GM12878 (cell line): ENCODE data around the gene NFATC1. TPM values are rescaled to one million over a fixed set of nuclear protein-coding genes. Genes with fewer than 3 reads are reported as not detected.

Experiments used
- ATAC-seq: fragments of 200-7000 bp; cut with Tn5 transposase; 3 replicates; pipeline ENCODE4 v1.9.1; 2020; ENCODE audit warnings: mild to moderate bottlenecking, moderate library complexity
- BruUV-seq: library from RNA; stranded (reverse); fragments of 400-500 nt; replicated peaks from 2 replicates; lab custom pipeline; 2021; lab: Mats Ljungman, UMichigan
- CTCF ChIA-PET: fragments of 300-600 bp; sonication (Branson Sonifier 250); formaldehyde crosslinking; extraction: SDS; loops from one replicate; lab custom pipeline; 2021; ENCODE audit warnings: inconsistent platforms; lab: Yijun Ruan, JAX
- POLR2A ChIA-PET: fragments of 350-600 bp; formaldehyde crosslinking; extraction: SDS; loops from one replicate; lab custom pipeline; 2021; ENCODE audit warnings: inconsistent platforms; lab: Charles Lee
- RAD21 ChIA-PET: fragments of 300-600 bp; sonication (Branson Sonifier 250); formaldehyde crosslinking; loops from one replicate; lab custom pipeline; 2023; ENCODE audit warnings: antibody characterized with exemption; ENCODE audit not compliant: unreplicated experiment; lab: Charles Lee
- SMC1A ChIA-PET: fragments of 300-600 bp; sonication (Branson Sonifier 250); formaldehyde crosslinking; loops from one replicate; lab custom pipeline; 2023; ENCODE audit not compliant: unreplicated experiment, uncharacterized antibody; lab: Charles Lee
- DNase-seq: peaks from one replicate; pipeline ENCODE4 v3.0.0-alpha.2; 2011; ENCODE audit warnings: low read depth, low spot score
- FAIRE-seq: peaks from 3 replicates; lab custom pipeline; 2011; peaks lifted over from hg19 to GRCh38; lab: Jason Lieb, UNC
- H2AFZ ChIP-seq: 2 replicates; pipeline ENCODE4 v1.6.0; 2011; ENCODE audit warnings: low read depth, low read length, control low read depth; ENCODE audit not compliant: control insufficient read depth
- H3K27ac ChIP-seq: 2 replicates; pipeline ENCODE4 v1.5.1; 2011; ENCODE audit warnings: control low read depth; ENCODE audit not compliant: control insufficient read depth, insufficient read depth
- H3K27me3 ChIP-seq, 2 experiments: replicated peaks in 1 of 2; 2 replicates each; pipeline versions ENCODE4 v1.6.0 to v1.6.1; 2011; ENCODE audit warnings: low read length in 1 of 2; ENCODE audit not compliant: control insufficient read depth in 2 of 2, insufficient read depth in 2 of 2
- H3K36me3 ChIP-seq, 2 experiments: 2 replicates each; pipeline ENCODE4 v1.5.1; 2011; ENCODE audit warnings: low read length in 1 of 2; ENCODE audit not compliant: control insufficient read depth in 2 of 2, insufficient read depth in 2 of 2
- H3K4me1 ChIP-seq: 2 replicates; pipeline ENCODE4 v1.6.1; 2011; ENCODE audit warnings: mild to moderate bottlenecking, low read length, moderate library complexity, mixed read lengths; ENCODE audit not compliant: control insufficient read depth, insufficient read depth
- H3K4me2 ChIP-seq: 2 replicates; pipeline ENCODE4 v1.6.0; 2011; ENCODE audit warnings: control low read depth; ENCODE audit not compliant: control insufficient read depth, insufficient read depth
- H3K4me3 ChIP-seq: fragments of 200-600 bp; sonication (generic); 2 replicates; pipeline ENCODE4 v1.5.1; 2016
- H3K79me2 ChIP-seq: 2 replicates; pipeline ENCODE4 v1.6.0; 2011; ENCODE audit warnings: low read length; ENCODE audit not compliant: control insufficient read depth, insufficient read depth
- H3K9ac ChIP-seq: 2 replicates; pipeline ENCODE4 v1.8.0; 2011; ENCODE audit warnings: low read length, control low read depth, mixed read lengths; ENCODE audit not compliant: control insufficient read depth, insufficient read depth
- H3K9me3 ChIP-seq: replicated peaks from 3 replicates; pipeline ENCODE4 v1.5.1; 2011; ENCODE audit warnings: mild to moderate bottlenecking, low read length; ENCODE audit not compliant: control insufficient read depth, insufficient read depth
- H4K20me1 ChIP-seq: 2 replicates; pipeline ENCODE4 v1.6.0; 2011; ENCODE audit not compliant: control insufficient read depth, insufficient read depth
- BACH1 ChIP-seq: fragments of 450-650 bp; IDR thresholded peaks from 2 replicates; pipeline ENCODE4 v1.6.1; 2017; ENCODE audit warnings: mild to moderate bottlenecking, borderline replicate concordance
- BRCA1 ChIP-seq: IDR thresholded peaks from 2 replicates; pipeline ENCODE4 v1.6.1; 2011; ENCODE audit warnings: low read depth, low read length, improper control_type of control experiment
- CBX3 ChIP-seq: fragments of 200-600 bp; sonication (generic); IDR thresholded peaks from 2 replicates; pipeline ENCODE4 v1.6.1; 2016; ENCODE audit warnings: low read depth, borderline replicate concordance
- MYC ChIP-seq: IDR thresholded peaks from 2 replicates; pipeline ENCODE4 v1.6.1; 2011; ENCODE audit warnings: mild to moderate bottlenecking, low read length, moderate library complexity, inconsistent platforms; ENCODE audit not compliant: insufficient read depth, insufficient replicate concordance, insufficient read length, severe bottlenecking
- NBN ChIP-seq: fragments of 450-650 bp; IDR thresholded peaks from 2 replicates; pipeline ENCODE4 v1.6.1; 2016
- NFYB ChIP-seq: IDR thresholded peaks from 2 replicates; pipeline ENCODE4 v1.6.1; 2011; ENCODE audit warnings: low read depth, mild to moderate bottlenecking, low read length, improper control_type of control experiment, moderate library complexity; ENCODE audit not compliant: insufficient read depth
- SMAD5 ChIP-seq: IDR thresholded peaks from 2 replicates; pipeline ENCODE4 v1.6.1; 2016; ENCODE audit warnings: antibody characterized with exemption, low read depth
- SUPT20H ChIP-seq: IDR thresholded peaks from 2 replicates; pipeline ENCODE4 v1.6.1; 2011; ENCODE audit warnings: low read depth, mild to moderate bottlenecking, low read length, moderate library complexity, borderline replicate concordance; ENCODE audit not compliant: control insufficient read depth
- WGBS: methylation state at CpG from one replicate; pipeline ENCODE4 v1.1.6; 2016; ENCODE audit warnings: low lambda C conversion rate; ENCODE audit not compliant: insufficient replicate concordance, insufficient coverage; ENCODE audit errors: missing lambda C conversion rate; 5-methylcytosine and 5-hydroxymethylcytosine counted together
- in situ Hi-C: fragments of 300-500 bp; cut with MboI; formaldehyde crosslinking; loops from 9 replicates; pipeline ENCODE4 v1.14.3; 2018; ENCODE audit warnings: mixed read lengths
- intact Hi-C: fragments of 100-400 bp; cut with micrococcal nuclease; formaldehyde crosslinking; loops from one replicate; pipeline ENCODE4 v1.14.2; 2022; ENCODE audit not compliant: unreplicated experiment
- polyA plus RNA-seq, 11 experiments: library from polyadenylated mRNA; depleted of rRNA in 4 of 11; unstranded in 6 of 11; stranded (reverse) in 5 of 11; fragments of >200 nt; fragmentation: Nextera tagmentation in 4 of 11; fragmentation: Illumina TruSeq in 1 of 11; extraction: Ambion mirVana in 4 of 11; extraction: Trizol in 1 of 11; gene quantifications; 1 replicate in 1 of 11; 2 replicates in 10 of 11; pipeline versions ENCODE4 v1.2.1 to v1.2.3, GENCODE V29; 2011 to 2016; ENCODE audit warnings: inconsistent platforms in 2 of 11, missing spikeins in 2 of 11, low read depth in 1 of 11
- total RNA-seq, 4 experiments: library from RNA; depleted of rRNA in 3 of 4; stranded (reverse); fragments of >200 nt in 3 of 4; fragmentation: Illumina TruSeq in 1 of 4; extraction: Trizol in 1 of 4; gene quantifications; 2 replicates each; pipeline versions ENCODE4 v1.2.1 to v1.2.3, GENCODE V29; 2013 to 2021
- TF ChIP-seq, protein P1 (sequence below): fragments of 150-350 bp; IDR thresholded peaks from 2 replicates; pipeline ENCODE4 v1.6.1; 2016; ENCODE audit warnings: low read depth, low read length
- TF ChIP-seq, protein P2 (sequence below): fragments of 450-650 bp; IDR thresholded peaks from 2 replicates; pipeline ENCODE4 v1.6.1; 2017; ENCODE audit warnings: low read depth, mild to moderate bottlenecking, moderate library complexity
- TF ChIP-seq, protein P3 (sequence below), 3 experiments: IDR thresholded peaks in 2 of 3; conservative IDR thresholded peaks in 1 of 3; 2 replicates each; pipeline ENCODE4 v1.5.1; 2011; ENCODE audit warnings: low read depth in 3 of 3, low read length in 3 of 3, mild to moderate bottlenecking in 3 of 3, control low read depth in 2 of 3, moderate library complexity in 2 of 3, inconsistent platforms in 1 of 3, mixed read lengths in 1 of 3; ENCODE audit not compliant: control insufficient read depth in 2 of 3, insufficient read depth in 1 of 3; ENCODE audit errors: extremely low read depth in 1 of 3

The NFATC1 gene
- total and polyA plus RNA-seq, 10 of the 15 experiments (the other 5 are each of a cell fraction or from before 2014, with no cell fraction given) = 0.84 to 20.8 (median 5.1) TPM

DNA sequence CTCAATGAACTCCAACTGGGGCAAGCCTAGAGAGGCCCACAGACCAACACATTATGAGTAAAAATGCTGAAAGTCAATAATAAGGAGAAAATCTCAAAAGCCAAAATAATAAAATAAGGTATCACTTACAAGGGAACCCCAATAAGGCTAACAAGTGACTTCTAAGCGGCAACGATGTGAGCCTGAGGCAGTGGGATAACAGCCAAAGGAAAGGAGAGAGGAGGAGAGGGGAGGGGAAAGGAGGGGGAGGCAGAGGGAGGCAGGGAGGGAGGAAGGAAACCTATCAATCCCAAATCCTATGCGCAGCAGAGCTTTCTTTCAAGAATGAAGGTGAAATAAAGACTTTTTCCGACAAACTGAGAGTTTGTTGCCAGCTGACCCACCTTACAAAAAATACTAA, 6.0 kb upstream of the NFATC1 start:
- ATAC-seq = no peak
- intact Hi-C loops = no loop called here
- no peak for DNase-seq
- H4K20me1 ChIP-seq = no peaks in the 10 kb centered on the region
- in situ Hi-C loops = loop anchor here (10.0 kb wide), 1 partner anchor 565 kb away; the partner anchor contains the start of gene SLC66A2
- no peaks in the 10 kb centered on the region for H3K9me3 ChIP-seq
- H3K79me2 ChIP-seq = no peaks in the 10 kb centered on the region
- ChIA-PET SMC1A (interaction anchor here (0.5 to 1.8 kb wide), 3 partner anchors 14 to 235 kb away, joined by 3 to 5 read pairs (median 4); no protein-coding TSS in a partner anchor), CTCF (interaction anchor here (2.4 to 3.0 kb wide), 2 partner anchors 8 to 10 kb away, joined by 9 to 17 read pairs; no protein-coding TSS in a partner anchor), RAD21 (interaction anchor here (0.7 kb wide), 1 partner anchor 11 kb away, joined by 3 read pairs; no protein-coding TSS in a partner anchor), POLR2A (no interaction called here)
- H3K27me3 ChIP-seq = peaks cover under 1 to 15% of the 10 kb centered on the region in 2 experiments; a peak in 3 of 4 replicates
- no peak overlapping the region for H2AFZ ChIP-seq
- no peak overlapping the region for H3K4me3 ChIP-seq
- H3K36me3 ChIP-seq = no peaks in the 10 kb centered on the region
- H3K27ac ChIP-seq = no peak overlapping the region
- no peak for FAIRE-seq
- H3K4me2 ChIP-seq = no peak overlapping the region
- no peak overlapping the region for H3K9ac ChIP-seq
- peaks cover 9% of the 10 kb centered on the region for H3K4me1 ChIP-seq
- TF ChIP-seq CBX3 = no peak
- TF ChIP-seq BRCA1 = no peak
- TF ChIP-seq NFYB = no peak
- TF ChIP-seq, protein P1, sequence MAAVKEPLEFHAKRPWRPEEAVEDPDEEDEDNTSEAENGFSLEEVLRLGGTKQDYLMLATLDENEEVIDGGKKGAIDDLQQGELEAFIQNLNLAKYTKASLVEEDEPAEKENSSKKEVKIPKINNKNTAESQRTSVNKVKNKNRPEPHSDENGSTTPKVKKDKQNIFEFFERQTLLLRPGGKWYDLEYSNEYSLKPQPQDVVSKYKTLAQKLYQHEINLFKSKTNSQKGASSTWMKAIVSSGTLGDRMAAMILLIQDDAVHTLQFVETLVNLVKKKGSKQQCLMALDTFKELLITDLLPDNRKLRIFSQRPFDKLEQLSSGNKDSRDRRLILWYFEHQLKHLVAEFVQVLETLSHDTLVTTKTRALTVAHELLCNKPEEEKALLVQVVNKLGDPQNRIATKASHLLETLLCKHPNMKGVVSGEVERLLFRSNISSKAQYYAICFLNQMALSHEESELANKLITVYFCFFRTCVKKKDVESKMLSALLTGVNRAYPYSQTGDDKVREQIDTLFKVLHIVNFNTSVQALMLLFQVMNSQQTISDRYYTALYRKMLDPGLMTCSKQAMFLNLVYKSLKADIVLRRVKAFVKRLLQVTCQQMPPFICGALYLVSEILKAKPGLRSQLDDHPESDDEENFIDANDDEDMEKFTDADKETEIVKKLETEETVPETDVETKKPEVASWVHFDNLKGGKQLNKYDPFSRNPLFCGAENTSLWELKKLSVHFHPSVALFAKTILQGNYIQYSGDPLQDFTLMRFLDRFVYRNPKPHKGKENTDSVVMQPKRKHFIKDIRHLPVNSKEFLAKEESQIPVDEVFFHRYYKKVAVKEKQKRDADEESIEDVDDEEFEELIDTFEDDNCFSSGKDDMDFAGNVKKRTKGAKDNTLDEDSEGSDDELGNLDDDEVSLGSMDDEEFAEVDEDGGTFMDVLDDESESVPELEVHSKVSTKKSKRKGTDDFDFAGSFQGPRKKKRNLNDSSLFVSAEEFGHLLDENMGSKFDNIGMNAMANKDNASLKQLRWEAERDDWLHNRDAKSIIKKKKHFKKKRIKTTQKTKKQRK = no peak
- TF ChIP-seq MYC = no peak
- TF ChIP-seq BACH1 = no peak
- no peak for TF ChIP-seq SMAD5
- TF ChIP-seq SUPT20H = no peak
- TF ChIP-seq, protein P2, sequence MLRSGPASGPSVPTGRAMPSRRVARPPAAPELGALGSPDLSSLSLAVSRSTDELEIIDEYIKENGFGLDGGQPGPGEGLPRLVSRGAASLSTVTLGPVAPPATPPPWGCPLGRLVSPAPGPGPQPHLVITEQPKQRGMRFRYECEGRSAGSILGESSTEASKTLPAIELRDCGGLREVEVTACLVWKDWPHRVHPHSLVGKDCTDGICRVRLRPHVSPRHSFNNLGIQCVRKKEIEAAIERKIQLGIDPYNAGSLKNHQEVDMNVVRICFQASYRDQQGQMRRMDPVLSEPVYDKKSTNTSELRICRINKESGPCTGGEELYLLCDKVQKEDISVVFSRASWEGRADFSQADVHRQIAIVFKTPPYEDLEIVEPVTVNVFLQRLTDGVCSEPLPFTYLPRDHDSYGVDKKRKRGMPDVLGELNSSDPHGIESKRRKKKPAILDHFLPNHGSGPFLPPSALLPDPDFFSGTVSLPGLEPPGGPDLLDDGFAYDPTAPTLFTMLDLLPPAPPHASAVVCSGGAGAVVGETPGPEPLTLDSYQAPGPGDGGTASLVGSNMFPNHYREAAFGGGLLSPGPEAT = no peak
- TF ChIP-seq, protein P3, sequence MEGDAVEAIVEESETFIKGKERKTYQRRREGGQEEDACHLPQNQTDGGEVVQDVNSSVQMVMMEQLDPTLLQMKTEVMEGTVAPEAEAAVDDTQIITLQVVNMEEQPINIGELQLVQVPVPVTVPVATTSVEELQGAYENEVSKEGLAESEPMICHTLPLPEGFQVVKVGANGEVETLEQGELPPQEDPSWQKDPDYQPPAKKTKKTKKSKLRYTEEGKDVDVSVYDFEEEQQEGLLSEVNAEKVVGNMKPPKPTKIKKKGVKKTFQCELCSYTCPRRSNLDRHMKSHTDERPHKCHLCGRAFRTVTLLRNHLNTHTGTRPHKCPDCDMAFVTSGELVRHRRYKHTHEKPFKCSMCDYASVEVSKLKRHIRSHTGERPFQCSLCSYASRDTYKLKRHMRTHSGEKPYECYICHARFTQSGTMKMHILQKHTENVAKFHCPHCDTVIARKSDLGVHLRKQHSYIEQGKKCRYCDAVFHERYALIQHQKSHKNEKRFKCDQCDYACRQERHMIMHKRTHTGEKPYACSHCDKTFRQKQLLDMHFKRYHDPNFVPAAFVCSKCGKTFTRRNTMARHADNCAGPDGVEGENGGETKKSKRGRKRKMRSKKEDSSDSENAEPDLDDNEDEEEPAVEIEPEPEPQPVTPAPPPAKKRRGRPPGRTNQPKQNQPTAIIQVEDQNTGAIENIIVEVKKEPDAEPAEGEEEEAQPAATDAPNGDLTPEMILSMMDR (IDR thresholded peaks at IDR 0.05 in 2 of 3, conservative IDR thresholded peaks at IDR 0.05 in 1 of 3; ENCODE audit: control insufficient read depth in 2 of 3, extremely low read depth in 1 of 3, insufficient read depth in 1 of 3, low read depth in 3 of 3, low read length in 3 of 3) = no peak
- no peak for TF ChIP-seq NBN
- no TSS peak for BruUV-seq
- 87% methylated on average over 4 of the region's 4 CpGs for WGBS
